HCT116 (cell line): Measurements from ENCODE around the gene RTL10.

Source experiments
- CEBPB ChIP-seq: IDR thresholded peaks from 2 replicates; pipeline ENCODE4 v1.6.1; 2012; ENCODE audit warnings: low read depth
- POLR2A ChIP-seq: IDR thresholded peaks from 2 replicates; pipeline ENCODE4 v1.7.0; 2011; ENCODE audit warnings: borderline replicate concordance; ENCODE audit not compliant: insufficient read depth, insufficient read length; ENCODE audit errors: extremely low read depth
- SIN3A ChIP-seq: IDR thresholded peaks from 2 replicates; pipeline ENCODE4 v1.6.1; 2012; ENCODE audit warnings: low read depth

DNA sequence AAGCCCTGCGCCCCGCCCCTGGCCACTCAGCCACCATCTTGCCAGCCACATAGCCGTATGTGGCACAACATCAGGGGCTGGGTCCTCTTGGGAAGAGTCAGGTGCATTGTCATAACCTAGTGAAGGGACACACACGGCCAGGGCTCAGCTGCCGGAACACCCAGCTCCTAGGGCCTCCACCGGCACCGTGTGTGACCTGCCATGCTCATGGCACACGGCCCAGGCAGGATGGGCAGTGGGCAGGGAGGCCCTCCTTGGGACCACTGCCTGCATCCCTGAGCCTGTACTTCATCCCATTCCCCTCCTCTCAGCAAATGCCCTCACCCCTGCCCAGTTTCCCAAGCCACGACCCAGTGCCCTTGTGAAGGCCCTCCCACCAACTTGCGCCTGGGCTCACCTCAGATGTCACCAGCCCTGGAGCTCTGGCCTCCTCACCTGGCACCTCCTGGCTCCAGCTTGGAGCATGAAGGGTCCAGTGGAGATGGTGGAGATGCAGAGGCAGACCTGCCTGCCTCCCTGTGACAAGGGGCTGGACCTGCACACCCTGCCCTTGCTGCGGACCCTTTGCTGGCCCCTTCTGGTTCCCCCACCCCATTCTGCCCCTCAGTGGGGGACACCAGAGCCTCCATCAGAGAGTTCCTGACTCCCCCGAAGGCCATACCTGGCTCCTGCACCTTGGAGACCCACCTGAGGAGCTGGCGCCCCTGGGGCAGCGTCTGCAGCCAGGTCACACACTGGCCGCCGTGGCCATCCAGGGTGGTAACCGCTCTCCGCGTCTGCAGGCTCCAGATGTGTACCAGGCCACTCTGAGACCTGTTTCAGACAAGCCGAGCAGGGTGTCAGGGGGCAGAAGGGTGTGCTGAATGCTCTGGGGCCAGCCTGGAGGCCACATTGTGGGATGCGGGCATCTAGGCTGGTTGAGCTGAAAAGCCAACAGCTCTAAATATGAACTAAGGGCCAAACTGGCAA, 34.5 kb downstream of the RTL10 start:
- TF ChIP-seq CEBPB = no peak
- TF ChIP-seq SIN3A = no peak
- no peak for TF ChIP-seq POLR2A
